HEK293 (cell line): ENCODE measurements around the gene ANO9.

ENCODE experiments used
- CTCF ChIA-PET: fragments of 350-600 bp; formaldehyde crosslinking; extraction: SDS; loops from one replicate; lab custom pipeline; 2021; ENCODE audit warnings: antibody characterized with exemption; lab: Yijun Ruan, JAX
- POLR2A ChIA-PET: fragments of 300-600 bp; formaldehyde crosslinking; extraction: SDS; loops from one replicate; lab custom pipeline; 2020; ENCODE audit warnings: antibody characterized with exemption, inconsistent platforms; lab: Yijun Ruan, JAX
- H3K27ac ChIP-seq: fragments of 200-500 bp; sonication (Bioruptor generic); 2 replicates; pipeline ENCODE4 v1.5.1; 2014; ENCODE audit warnings: low read depth, low read length, control low read depth, inconsistent platforms; ENCODE audit errors: extremely low read depth
- H3K36me3 ChIP-seq, 2 experiments: fragments of 200-500 bp in 1 of 2; sonication (Bioruptor generic) in 1 of 2; 1 replicate in 1 of 2; 2 replicates in 1 of 2; pipeline ENCODE4 v1.5.1; 2014 to 2017; ENCODE audit warnings: inconsistent platforms in 2 of 2, low read length in 2 of 2; ENCODE audit not compliant: control insufficient read depth in 2 of 2, insufficient read depth in 1 of 2
- H3K4me1 ChIP-seq: fragments of 200-500 bp; sonication (Bioruptor generic); 2 replicates; pipeline ENCODE4 v1.5.1; 2014; ENCODE audit warnings: mild to moderate bottlenecking, low read length, inconsistent platforms; ENCODE audit not compliant: control insufficient read depth, insufficient read depth
- H3K4me3 ChIP-seq: 2 replicates; pipeline ENCODE4 v1.5.1; 2011; ENCODE audit warnings: low read depth, mild to moderate bottlenecking, control low read depth, low read length, moderate library complexity
- H3K9me3 ChIP-seq: fragments of 200-500 bp; sonication (Bioruptor generic); 2 replicates; pipeline ENCODE4 v1.5.1; 2014; ENCODE audit warnings: low read depth, low read length, inconsistent platforms; ENCODE audit not compliant: control insufficient read depth, insufficient read depth
- AEBP2 ChIP-seq: fragments of 450-650 bp; formaldehyde crosslinking; IDR thresholded peaks from 2 replicates; pipeline ENCODE4 v1.5.1; 2016; ENCODE audit warnings: missing biosample characterization, missing genetic modification characterization, borderline replicate concordance
- ATF2 ChIP-seq: fragments of 450-650 bp; formaldehyde crosslinking; IDR thresholded peaks from 2 replicates; pipeline ENCODE4 v1.5.1; 2016; ENCODE audit warnings: missing biosample characterization, missing genetic modification characterization, low read depth
- GLIS2 ChIP-seq: fragments of 450-650 bp; formaldehyde crosslinking; IDR thresholded peaks from 2 replicates; pipeline ENCODE4 v1.5.1; 2016; ENCODE audit warnings: missing biosample characterization, missing genetic modification characterization
- HIC1 ChIP-seq: fragments of 450-650 bp; formaldehyde crosslinking; IDR thresholded peaks from 2 replicates; pipeline ENCODE4 v1.5.1; 2016; ENCODE audit warnings: missing biosample characterization, missing genetic modification characterization
- ZBTB11 ChIP-seq: fragments of 450-650 bp; formaldehyde crosslinking; conservative IDR thresholded peaks from 2 replicates; pipeline ENCODE4 v1.5.1; 2016; ENCODE audit warnings: low read depth, missing biosample characterization, missing genetic modification characterization
- ZBTB44 ChIP-seq: fragments of 450-650 bp; IDR thresholded peaks from 2 replicates; pipeline ENCODE4 v1.5.1; 2018; ENCODE audit warnings: missing biosample characterization, mild to moderate bottlenecking, missing genetic modification characterization
- ZFP41 ChIP-seq: fragments of 450-650 bp; formaldehyde crosslinking; IDR thresholded peaks from 2 replicates; pipeline ENCODE4 v1.5.1; 2016; ENCODE audit warnings: missing biosample characterization, missing genetic modification characterization, borderline replicate concordance
- ZNF10 ChIP-seq: fragments of 450-650 bp; formaldehyde crosslinking; IDR thresholded peaks from 2 replicates; pipeline ENCODE4 v1.5.1; 2017; ENCODE audit warnings: missing biosample characterization, missing genetic modification characterization
- ZNF148 ChIP-seq: fragments of 450-650 bp; formaldehyde crosslinking; IDR thresholded peaks from 2 replicates; pipeline ENCODE4 v1.5.0; 2017; ENCODE audit warnings: missing biosample characterization, missing genetic modification characterization, borderline replicate concordance
- ZNF155 ChIP-seq: fragments of 450-650 bp; formaldehyde crosslinking; IDR thresholded peaks from 2 replicates; pipeline ENCODE4 v1.5.1; 2016; ENCODE audit warnings: missing biosample characterization, missing genetic modification characterization
- ZNF248 ChIP-seq: fragments of 450-650 bp; formaldehyde crosslinking; IDR thresholded peaks from 2 replicates; pipeline ENCODE4 v1.5.1; 2017; ENCODE audit warnings: missing biosample characterization, missing genetic modification characterization
- ZNF37A ChIP-seq: fragments of 450-650 bp; IDR thresholded peaks from 2 replicates; pipeline ENCODE4 v1.5.1; 2018; ENCODE audit warnings: missing biosample characterization, missing genetic modification characterization
- ZNF473 ChIP-seq: fragments of 450-650 bp; formaldehyde crosslinking; IDR thresholded peaks from 2 replicates; pipeline ENCODE4 v1.5.1; 2017; ENCODE audit warnings: missing biosample characterization, missing genetic modification characterization
- ZNF660 ChIP-seq: fragments of 450-650 bp; IDR thresholded peaks from 2 replicates; pipeline ENCODE4 v1.5.1; 2018; ENCODE audit warnings: missing biosample characterization, mild to moderate bottlenecking, missing genetic modification characterization
- ZNF704 ChIP-seq: fragments of 450-650 bp; formaldehyde crosslinking; IDR thresholded peaks from 2 replicates; pipeline ENCODE4 v1.5.1; 2016; ENCODE audit warnings: missing biosample characterization, missing genetic modification characterization

The ANO9 gene

GRCh38 chr11:452916-453527 lies 11.2 kb upstream of the ANO9 start:
- Histone ChIP-seq H3K4me3 (no peak overlapping the region), H3K27ac (no peak overlapping the region), H3K9me3 (no peaks in the 10 kb centered on the region), H3K36me3 (peaks cover 0 to 51% of the 10 kb centered on the region in 2 experiments; a peak in 1 of 3 replicates), H3K4me1 (no peaks in the 10 kb centered on the region)
- ChIA-PET CTCF (interaction anchor here (0.6 to 1.2 kb wide), 2 partner anchors 66 to 99 kb away, joined by 3 read pairs; no protein-coding TSS in a partner anchor), POLR2A (no interaction called here)
- TF ChIP-seq ZNF704 (no peak), ZNF248 (tag by site-specific recombination) (no peak), ZBTB44 (tag by site-specific recombination) (no peak), GLIS2 (tag by site-specific recombination) (no peak), ATF2 (no peak), ZNF155 (no peak), ZFP41 (tag by site-specific recombination) (no peak), HIC1 (tag by site-specific recombination) (no peak), ZNF148 (no peak), ZNF10 (tag by site-specific recombination) (no peak), ZBTB11 (tag by site-specific recombination) (no peak), ZNF473 (tag by site-specific recombination) (no peak), ZNF660 (tag by site-specific recombination) (no peak), ZNF37A (tag by site-specific recombination) (no peak), AEBP2 (tag by site-specific recombination) (no peak)
